ENCODE data around the gene LAYN.

LAYN gene

DNA sequence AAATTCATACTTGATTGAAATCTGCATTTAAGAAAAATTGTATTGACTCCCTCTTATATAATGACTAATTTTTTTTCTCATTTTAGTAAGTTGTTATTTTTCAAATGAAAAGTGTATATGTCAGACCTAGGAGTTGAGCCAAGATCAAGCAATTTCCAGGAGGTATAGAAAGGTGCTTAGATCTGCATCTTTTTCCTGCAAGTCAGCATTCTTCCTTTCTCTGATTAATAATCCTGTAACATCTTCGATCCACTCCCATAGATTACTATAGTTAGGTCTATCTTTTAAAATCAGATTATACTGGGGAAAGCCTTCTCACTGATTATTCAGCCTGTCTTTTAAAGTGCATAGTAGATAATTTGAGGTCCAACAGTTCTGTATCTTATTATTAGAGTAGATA is 13.2 kb upstream of the LAYN start:
- in situ Hi-C loops (cut with MboI; ENCODE audit: low sequenced_read_pairs, unreplicated experiment) = no loop called here
- TF ChIP-seq, protein P1, sequence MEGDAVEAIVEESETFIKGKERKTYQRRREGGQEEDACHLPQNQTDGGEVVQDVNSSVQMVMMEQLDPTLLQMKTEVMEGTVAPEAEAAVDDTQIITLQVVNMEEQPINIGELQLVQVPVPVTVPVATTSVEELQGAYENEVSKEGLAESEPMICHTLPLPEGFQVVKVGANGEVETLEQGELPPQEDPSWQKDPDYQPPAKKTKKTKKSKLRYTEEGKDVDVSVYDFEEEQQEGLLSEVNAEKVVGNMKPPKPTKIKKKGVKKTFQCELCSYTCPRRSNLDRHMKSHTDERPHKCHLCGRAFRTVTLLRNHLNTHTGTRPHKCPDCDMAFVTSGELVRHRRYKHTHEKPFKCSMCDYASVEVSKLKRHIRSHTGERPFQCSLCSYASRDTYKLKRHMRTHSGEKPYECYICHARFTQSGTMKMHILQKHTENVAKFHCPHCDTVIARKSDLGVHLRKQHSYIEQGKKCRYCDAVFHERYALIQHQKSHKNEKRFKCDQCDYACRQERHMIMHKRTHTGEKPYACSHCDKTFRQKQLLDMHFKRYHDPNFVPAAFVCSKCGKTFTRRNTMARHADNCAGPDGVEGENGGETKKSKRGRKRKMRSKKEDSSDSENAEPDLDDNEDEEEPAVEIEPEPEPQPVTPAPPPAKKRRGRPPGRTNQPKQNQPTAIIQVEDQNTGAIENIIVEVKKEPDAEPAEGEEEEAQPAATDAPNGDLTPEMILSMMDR (IDR thresholded peaks at IDR 0.05; ENCODE audit: borderline replicate concordance, control extremely low read depth, extremely low read depth, insufficient read depth, missing control alignments) = no peak
- no peak for DNase-seq (ENCODE audit: low spot score)

DNA sequence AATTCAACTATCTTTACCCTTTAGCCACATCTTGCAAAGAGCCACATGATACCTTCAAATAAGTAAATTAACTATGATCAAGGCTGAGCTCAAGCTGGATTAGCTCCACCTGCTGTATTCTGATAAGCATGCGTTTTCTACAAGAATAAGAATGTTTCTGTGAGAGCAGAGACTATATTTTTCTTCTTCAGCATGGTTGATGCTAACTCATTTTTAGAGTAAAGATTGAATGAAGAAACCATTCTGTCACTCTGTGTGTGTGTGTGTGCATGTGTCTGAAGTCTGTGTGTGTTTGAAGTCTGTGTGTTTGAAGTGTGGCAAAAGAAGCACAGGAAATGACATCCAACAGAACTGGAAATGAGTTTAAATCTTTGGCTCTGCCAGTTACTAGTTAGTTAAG is 12.0 kb upstream of the LAYN start:
- DNase-seq (ENCODE audit: low spot score) = no peak
- in situ Hi-C loops (cut with MboI; ENCODE audit: low sequenced_read_pairs, unreplicated experiment) = no loop called here
- TF ChIP-seq, protein P1 (IDR thresholded peaks at IDR 0.05; ENCODE audit: borderline replicate concordance, control extremely low read depth, extremely low read depth, insufficient read depth, missing control alignments) = no peak

DNA sequence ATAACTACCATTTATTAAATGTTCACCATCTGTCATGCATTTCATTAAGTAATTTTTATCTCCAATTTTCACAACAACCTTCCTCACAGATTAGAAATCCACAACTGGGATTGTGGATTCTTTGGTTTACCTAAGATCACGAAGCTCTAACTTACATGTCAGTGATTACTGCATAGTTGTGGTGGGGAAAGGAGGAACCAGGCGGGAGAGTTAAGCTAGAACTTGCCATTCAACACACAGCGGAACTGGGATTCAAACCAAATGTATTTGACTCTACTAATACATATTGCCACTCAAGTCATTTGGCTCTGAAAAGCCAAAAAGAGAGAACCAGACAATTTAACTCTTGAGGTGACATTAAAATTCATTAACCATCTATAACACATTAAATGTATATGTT is 10.4 kb upstream of the LAYN start:
- TF ChIP-seq, protein P1 (IDR thresholded peaks at IDR 0.05; ENCODE audit: borderline replicate concordance, control extremely low read depth, extremely low read depth, insufficient read depth, missing control alignments) = no peak
- no peak for DNase-seq (ENCODE audit: low spot score)
- in situ Hi-C loops (cut with MboI; ENCODE audit: low sequenced_read_pairs, unreplicated experiment) = no loop called here

DNA sequence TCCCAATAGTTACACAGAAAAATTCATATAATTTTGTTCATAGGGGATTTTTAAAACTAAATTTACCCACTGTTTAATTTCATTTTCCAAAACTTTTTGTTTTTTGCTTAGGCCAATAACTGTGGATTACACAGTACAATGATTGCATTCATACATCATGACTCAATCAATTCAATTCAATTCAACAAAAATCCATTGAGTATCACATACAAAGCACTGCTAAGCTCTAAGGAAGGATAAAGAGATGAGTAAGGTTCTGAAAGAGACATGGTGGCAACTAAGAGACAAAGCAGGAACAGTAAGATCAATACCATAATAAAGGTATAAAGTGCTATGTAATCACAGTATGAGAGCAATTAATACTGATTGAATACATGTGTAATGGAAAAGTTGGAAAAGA is 9.4 kb upstream of the LAYN start:
- no peak for DNase-seq (ENCODE audit: low spot score)
- TF ChIP-seq, protein P1 (IDR thresholded peaks at IDR 0.05; ENCODE audit: borderline replicate concordance, control extremely low read depth, extremely low read depth, insufficient read depth, missing control alignments) = no peak
- in situ Hi-C loops (cut with MboI; ENCODE audit: low sequenced_read_pairs, unreplicated experiment) = no loop called here

DNA sequence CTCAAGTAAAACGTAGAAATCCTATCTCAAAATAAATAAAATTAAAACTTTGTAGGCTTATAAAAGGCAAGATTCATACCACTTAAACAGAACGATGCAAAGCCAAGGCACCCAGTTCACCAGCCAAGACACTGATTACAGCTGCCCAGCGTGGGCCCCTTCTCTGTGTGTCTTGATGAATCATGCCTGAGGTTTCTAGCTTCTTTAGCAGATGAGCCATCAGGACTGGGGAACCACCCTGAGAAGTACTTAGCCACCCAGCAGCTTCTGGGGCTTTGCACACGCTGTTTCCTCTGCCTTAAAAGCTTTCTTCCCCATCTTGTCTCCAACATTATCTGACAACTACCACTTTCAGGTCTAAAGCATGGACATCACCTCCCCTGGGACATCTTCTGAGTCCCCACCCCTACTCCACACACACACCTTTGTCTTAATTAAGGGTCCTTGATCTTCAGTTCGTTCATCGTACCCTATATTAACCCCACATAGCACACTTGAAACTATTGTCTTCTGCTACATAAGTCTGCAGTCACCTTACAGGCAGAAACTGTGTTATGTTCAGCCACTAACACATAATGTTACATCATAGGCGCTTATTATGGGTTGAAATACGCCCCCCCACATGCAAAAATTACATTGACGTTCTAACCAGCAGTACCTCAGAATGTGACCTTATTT is 8.7 kb upstream of the LAYN start:
- TF ChIP-seq, protein P1 (IDR thresholded peaks at IDR 0.05; ENCODE audit: borderline replicate concordance, control extremely low read depth, extremely low read depth, insufficient read depth, missing control alignments) = no peak
- DNase-seq (ENCODE audit: low spot score) = peak; percentile 65
- in situ Hi-C loops (cut with MboI; ENCODE audit: low sequenced_read_pairs, unreplicated experiment) = no loop called here

DNA sequence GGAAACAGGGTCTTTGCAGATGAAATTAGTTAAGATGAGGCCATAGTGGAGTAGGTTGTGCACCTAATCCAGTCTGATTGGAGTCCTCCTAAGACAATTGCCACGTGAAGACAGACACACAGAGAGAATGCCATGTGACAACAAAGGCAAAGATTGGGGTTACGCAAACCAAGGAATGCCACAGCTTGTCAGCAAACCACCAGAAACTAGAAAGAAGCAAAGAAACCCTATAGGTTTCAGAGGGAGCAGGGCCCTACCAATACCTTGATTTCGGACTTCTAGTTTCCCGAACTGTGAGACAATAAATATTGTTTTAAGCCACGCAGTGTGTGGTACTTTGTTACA is 8.2 kb upstream of the LAYN start:
- no peak for DNase-seq (ENCODE audit: low spot score)
- in situ Hi-C loops (cut with MboI; ENCODE audit: low sequenced_read_pairs, unreplicated experiment) = no loop called here
- TF ChIP-seq, protein P1 (IDR thresholded peaks at IDR 0.05; ENCODE audit: borderline replicate concordance, control extremely low read depth, extremely low read depth, insufficient read depth, missing control alignments) = no peak
